Gastrocnemius medialis (tissue), 4 donors: ENCODE results near the gene PFKP. TPM values are rescaled to one million over a fixed set of nuclear protein-coding genes. Genes with fewer than 3 reads are reported as not detected.

Source experiments
- ATAC-seq, 2 donors: fragments of 150-250 bp; one replicate each; pipeline ENCODE4 v1.9.1; 2016
- DNase-seq, 2 donors: peaks; one replicate each; pipeline ENCODE4 v3.0.0-alpha.2; 2019
- H3K27ac ChIP-seq, 4 donors: fragments of 200-600 bp; sonication (generic); 1 replicate in 1 of 4; 2 replicates in 3 of 4; pipeline ENCODE4 v1.5.1; 2016 to 2018; ENCODE audit warnings: mild to moderate bottlenecking in 2 of 4, moderate library complexity in 1 of 4
- H3K27me3 ChIP-seq, 3 donors: fragments of 200-600 bp; sonication (generic) in 2 of 3; 1 replicate in 1 of 3; 2 replicates in 2 of 3; pipeline versions ENCODE4 v1.5.1 to v1.6.0; 2016 to 2019; ENCODE audit warnings: mild to moderate bottlenecking in 1 of 3, moderate library complexity in 1 of 3
- H3K36me3 ChIP-seq, 2 donors: fragments of 200-600 bp; sonication (generic) in 1 of 2; one replicate each; pipeline ENCODE4 v1.5.1; 2017 to 2018
- H3K4me1 ChIP-seq, 2 donors: fragments of 200-600 bp; sonication (generic) in 1 of 2; one replicate each; pipeline ENCODE4 v1.5.1; 2016 to 2017; ENCODE audit warnings: mild to moderate bottlenecking in 2 of 2
- H3K4me3 ChIP-seq, 4 donors: fragments of 200-600 bp; sonication (generic) in 3 of 4; 1 replicate in 1 of 4; 2 replicates in 3 of 4; pipeline ENCODE4 v1.5.1; 2016 to 2019; ENCODE audit warnings: mild to moderate bottlenecking in 2 of 4
- H3K9me3 ChIP-seq, 3 donors: fragments of 200-600 bp; sonication (generic) in 2 of 3; 1 replicate in 1 of 3; 2 replicates in 2 of 3; pipeline ENCODE4 v1.5.1; 2016 to 2019
- POLR2A ChIP-seq, 2 donors: fragments of 450-650 bp; IDR thresholded peaks; one replicate each; pipeline ENCODE4 v1.6.1; 2017; ENCODE audit warnings: antibody characterized with exemption in 2 of 2, mild to moderate bottlenecking in 2 of 2, moderate library complexity in 2 of 2
- in situ Hi-C, 4 donors: fragments of 200-750 bp; cut with MboI; loops; one replicate each; pipeline versions ENCODE4 v1.15.0 to v1.8.0; 2017; ENCODE audit warnings: low sequenced_read_pairs in 4 of 4
- intact Hi-C: fragments of 100-400 bp; cut with DNase I; formaldehyde crosslinking; loops from one replicate; pipeline ENCODE4 v1.15.1; 2023; ENCODE audit warnings: low total_unique reads
- total RNA-seq, 4 donors: library from RNA; depleted of rRNA; stranded (reverse); fragments of >200 nt; gene quantifications; one replicate each; pipeline versions ENCODE4 v1.1.0 to v1.2.3, GENCODE V29; 2016
- TF ChIP-seq, protein P1 (sequence below), 5 experiments: fragments of 450-650 bp in 3 of 5; fragments of 200-600 bp in 2 of 5; sonication (generic) in 2 of 5; IDR thresholded peaks in 4 of 5; conservative IDR thresholded peaks in 1 of 5; 1 replicate in 4 of 5; 2 replicates in 1 of 5; pipeline ENCODE4 v1.5.1; 2016 to 2019; ENCODE audit warnings: antibody characterized with exemption in 5 of 5, mild to moderate bottlenecking in 3 of 5, moderate library complexity in 3 of 5

PFKP gene
- total RNA-seq, 4 donors from 2014 or later: 21.3 to 171 (median 38.9) TPM

DNA sequence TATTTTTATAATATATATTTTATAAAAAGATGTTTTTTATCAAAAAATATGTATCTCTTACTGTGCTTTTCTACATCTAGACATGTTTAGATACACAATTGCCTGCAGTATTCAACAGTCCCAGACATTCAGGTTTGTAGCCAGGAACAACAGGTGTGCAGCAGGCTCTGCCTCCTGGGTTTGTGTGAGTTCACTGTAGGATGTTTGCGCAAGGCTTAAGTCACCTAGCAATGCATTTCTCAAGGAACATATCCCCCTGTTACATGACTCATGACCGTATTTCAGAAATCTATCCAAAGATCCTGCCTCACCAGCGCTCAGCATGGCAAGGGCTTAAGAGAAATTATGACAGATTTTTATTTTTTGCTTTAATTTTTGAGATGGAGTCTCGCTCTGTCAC is 63.8 kb downstream of the PFKP start:
- in situ Hi-C loops: no loop called here
- peaks cover 0 to 35% of the 10 kb centered on the region in 2 donors for H3K36me3 ChIP-seq
- peaks cover 24 to 26% of the 10 kb centered on the region in 2 donors for H3K4me1 ChIP-seq
- DNase-seq (peak; percentile 73 to 85), ATAC-seq (peak; percentile 90 to 95)
- H3K9me3 ChIP-seq: no peaks in the 10 kb centered on the region
- peak overlapping the region; percentile 74 to 77 (median 76) for H3K27ac ChIP-seq
- H3K27me3 ChIP-seq: no peaks in the 10 kb centered on the region
- intact Hi-C loops: loop anchor here (1.0 to 10.0 kb wide), 2 partner anchors 24 to 1534 kb away; no protein-coding TSS in a partner anchor
- TF ChIP-seq POLR2A (IDR thresholded peaks at IDR 0.05): no peak
- TF ChIP-seq, protein P1, sequence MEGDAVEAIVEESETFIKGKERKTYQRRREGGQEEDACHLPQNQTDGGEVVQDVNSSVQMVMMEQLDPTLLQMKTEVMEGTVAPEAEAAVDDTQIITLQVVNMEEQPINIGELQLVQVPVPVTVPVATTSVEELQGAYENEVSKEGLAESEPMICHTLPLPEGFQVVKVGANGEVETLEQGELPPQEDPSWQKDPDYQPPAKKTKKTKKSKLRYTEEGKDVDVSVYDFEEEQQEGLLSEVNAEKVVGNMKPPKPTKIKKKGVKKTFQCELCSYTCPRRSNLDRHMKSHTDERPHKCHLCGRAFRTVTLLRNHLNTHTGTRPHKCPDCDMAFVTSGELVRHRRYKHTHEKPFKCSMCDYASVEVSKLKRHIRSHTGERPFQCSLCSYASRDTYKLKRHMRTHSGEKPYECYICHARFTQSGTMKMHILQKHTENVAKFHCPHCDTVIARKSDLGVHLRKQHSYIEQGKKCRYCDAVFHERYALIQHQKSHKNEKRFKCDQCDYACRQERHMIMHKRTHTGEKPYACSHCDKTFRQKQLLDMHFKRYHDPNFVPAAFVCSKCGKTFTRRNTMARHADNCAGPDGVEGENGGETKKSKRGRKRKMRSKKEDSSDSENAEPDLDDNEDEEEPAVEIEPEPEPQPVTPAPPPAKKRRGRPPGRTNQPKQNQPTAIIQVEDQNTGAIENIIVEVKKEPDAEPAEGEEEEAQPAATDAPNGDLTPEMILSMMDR (IDR thresholded peaks at IDR 0.05 in 4 of 5, conservative IDR thresholded peaks at IDR 0.05 in 1 of 5): no peak
- no peak overlapping the region for H3K4me3 ChIP-seq

DNA sequence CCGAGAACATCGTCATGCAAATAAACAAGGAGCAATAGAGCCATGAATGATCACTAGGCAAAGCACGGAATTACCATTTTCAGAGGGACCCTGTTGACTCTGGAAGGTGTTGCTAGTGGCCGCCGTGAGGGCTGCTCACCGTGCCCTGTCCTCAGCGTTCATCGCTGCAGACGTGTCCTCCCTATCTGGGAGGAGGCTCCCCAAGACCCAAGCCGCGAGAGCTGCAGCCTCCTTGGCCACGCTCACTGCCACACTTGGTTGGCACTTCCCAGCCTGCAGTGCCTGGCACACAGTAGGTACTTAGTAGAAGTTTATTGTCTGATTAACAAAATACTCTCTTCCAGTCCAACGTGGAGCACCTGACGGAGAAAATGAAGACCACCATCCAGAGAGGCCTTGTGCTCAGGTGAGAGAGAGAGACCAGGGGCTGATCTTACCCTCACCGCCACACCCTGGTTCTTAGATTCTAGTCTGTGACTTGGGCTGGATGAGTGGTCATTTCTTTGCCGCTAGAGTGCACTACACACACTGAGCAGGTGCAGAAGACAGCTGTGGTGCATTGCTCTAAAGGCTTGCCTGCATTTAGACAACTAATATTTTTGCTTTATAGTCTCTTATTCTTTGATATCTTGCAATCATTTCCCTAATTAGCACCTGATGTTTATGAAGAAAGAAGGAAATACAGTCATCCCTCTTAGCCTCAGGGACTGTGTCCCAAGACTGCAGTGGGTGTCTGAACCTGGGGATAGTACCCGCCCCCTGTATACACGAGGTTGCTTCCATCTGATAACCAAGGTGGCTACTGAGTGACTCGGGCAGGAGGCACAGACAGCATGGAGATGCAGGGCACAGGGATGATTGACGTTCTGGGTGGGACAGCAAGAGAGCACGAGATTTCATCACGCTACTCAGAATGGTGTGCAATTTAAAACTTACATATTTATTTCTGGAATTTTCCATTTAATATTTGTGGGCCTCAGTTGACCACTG is 65.0 kb downstream of the PFKP start:
- ATAC-seq (no peak), DNase-seq (peak in 1 of 2 donors; percentile 9)
- intact Hi-C loops: loop anchor here (10.0 kb wide), 1 partner anchor 1532 kb away; no protein-coding TSS in a partner anchor
- Histone ChIP-seq H3K27ac (peak overlapping the region in 3 of 4 donors; percentile 74 to 77 (median 75)), H3K4me1 (peaks cover 25 to 26% of the 10 kb centered on the region in 2 donors), H3K27me3 (no peaks in the 10 kb centered on the region), H3K4me3 (no peak overlapping the region), H3K9me3 (no peaks in the 10 kb centered on the region), H3K36me3 (peaks cover 0 to 35% of the 10 kb centered on the region in 2 donors)
- TF ChIP-seq, protein P1 (IDR thresholded peaks at IDR 0.05 in 4 of 5, conservative IDR thresholded peaks at IDR 0.05 in 1 of 5): no peak
- no peak for TF ChIP-seq POLR2A (IDR thresholded peaks at IDR 0.05)
- in situ Hi-C loops: no loop called here

DNA sequence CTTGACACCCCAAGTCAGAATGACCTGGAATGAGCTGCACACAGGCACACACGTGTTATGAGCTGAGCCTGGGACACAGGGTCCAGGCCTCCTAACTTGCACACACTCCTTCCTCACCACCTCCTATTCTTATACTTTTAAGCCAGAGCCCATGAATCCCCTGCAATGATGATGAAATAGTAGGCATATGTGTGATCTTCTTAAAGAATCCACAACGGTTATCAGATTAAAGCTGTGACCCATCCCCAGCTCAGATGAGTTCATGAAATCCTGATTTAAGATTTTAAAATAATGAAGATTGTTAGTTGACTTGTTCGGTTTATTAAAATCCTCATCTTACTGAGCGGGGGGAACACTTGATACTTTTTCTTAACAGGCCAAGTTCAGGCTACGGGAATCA is 66.6 kb downstream of the PFKP start:
- DNase-seq: no peak
- H3K9me3 ChIP-seq: no peaks in the 10 kb centered on the region
- H3K27ac ChIP-seq: peak overlapping the region in 3 of 4 donors; percentile 7 to 91 (median 83)
- H3K4me3 ChIP-seq: no peak overlapping the region
- intact Hi-C loops (loop anchor here (10.0 kb wide), 1 partner anchor 1531 kb away; no protein-coding TSS in a partner anchor), in situ Hi-C loops (no loop called here)
- peaks cover 0 to 50% of the 10 kb centered on the region in 2 donors for H3K36me3 ChIP-seq
- no peak for TF ChIP-seq POLR2A (IDR thresholded peaks at IDR 0.05)
- TF ChIP-seq, protein P1 (IDR thresholded peaks at IDR 0.05 in 4 of 5, conservative IDR thresholded peaks at IDR 0.05 in 1 of 5): no peak
- ATAC-seq: no peak
- H3K4me1 ChIP-seq: peaks cover 25 to 28% of the 10 kb centered on the region in 2 donors
- no peaks in the 10 kb centered on the region for H3K27me3 ChIP-seq

DNA sequence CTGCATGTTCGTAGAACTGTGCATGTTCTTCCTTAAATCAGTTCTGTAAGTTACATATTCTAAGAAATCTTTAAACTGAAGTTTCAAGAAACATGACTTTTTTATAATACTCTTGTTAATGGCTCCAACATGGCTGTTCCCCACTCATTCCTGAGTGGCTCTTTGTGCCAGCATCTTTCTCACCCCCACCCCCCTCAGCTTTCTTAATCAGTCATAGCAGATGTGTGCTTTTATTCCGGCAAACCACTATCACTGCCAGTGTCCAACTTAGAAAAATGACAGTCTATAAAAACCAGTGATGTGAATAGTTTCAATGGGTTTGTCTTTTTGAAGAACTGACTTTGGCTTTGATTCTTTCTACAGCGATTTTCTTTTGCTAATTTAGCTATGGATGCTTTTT is 67.7 kb downstream of the PFKP start:
- Histone ChIP-seq H3K27ac (peak overlapping the region in 3 of 4 donors; percentile 83 to 94 (median 91)), H3K4me3 (no peak overlapping the region), H3K27me3 (no peaks in the 10 kb centered on the region), H3K9me3 (no peaks in the 10 kb centered on the region), H3K4me1 (peaks cover 27 to 28% of the 10 kb centered on the region in 2 donors), H3K36me3 (peaks cover 0 to 54% of the 10 kb centered on the region in 2 donors)
- no peak for ATAC-seq
- intact Hi-C loops (loop anchor here (5.0 to 10.0 kb wide), 2 partner anchors 68 to 1530 kb away; partner anchors contain the start of gene PFKP), in situ Hi-C loops (no loop called here)
- DNase-seq: no peak
- TF ChIP-seq, protein P1 (IDR thresholded peaks at IDR 0.05 in 4 of 5, conservative IDR thresholded peaks at IDR 0.05 in 1 of 5): no peak
- TF ChIP-seq POLR2A (IDR thresholded peaks at IDR 0.05): no peak
